T-helper 22 cell (primary cell): ENCODE measurements around the gene SEMA4C.

ENCODE experiments used
- DNase-seq: peaks from one replicate; pipeline ENCODE4 v3.0.0-alpha.2; 2020; ENCODE audit warnings: low read depth

SEMA4C gene

GRCh38 chr2:96842600-96842999, 27.3 kb downstream of the SEMA4C start:
- no peak for DNase-seq

GRCh38 chr2:96841701-96842495, 28.0 kb downstream of the SEMA4C start:
- no peak for DNase-seq

- DNase-seq: no peak
Measured at GRCh38 chr2:96839875-96840850, 29.7 kb downstream of the SEMA4C start.

- peak; percentile 72 for DNase-seq
Measured at GRCh38 chr2:96839293-96839874, 30.5 kb downstream of the SEMA4C start.

GRCh38 chr2:96838345-96839292, 31.3 kb downstream of the SEMA4C start:
- no peak for DNase-seq

- DNase-seq: no peak
Measured at GRCh38 chr2:96837575-96837974, 32.3 kb downstream of the SEMA4C start.

- DNase-seq: no peak
Measured at GRCh38 chr2:96835830-96836229, 34.0 kb downstream of the SEMA4C start.

GRCh38 chr2:96832754-96833507, 36.9 kb downstream of the SEMA4C start:
- DNase-seq: no peak

- no peak for DNase-seq
Measured at GRCh38 chr2:96832408-96832753, 37.5 kb downstream of the SEMA4C start.

- DNase-seq: no peak
Measured at GRCh38 chr2:96831679-96832078, 38.2 kb downstream of the SEMA4C start.

- no peak for DNase-seq
Measured at GRCh38 chr2:96830044-96830562, 39.8 kb downstream of the SEMA4C start.

GRCh38 chr2:96828874-96829273, 41.0 kb downstream of the SEMA4C start:
- no peak for DNase-seq

- DNase-seq: no peak
Measured at GRCh38 chr2:96828436-96828835, 41.4 kb downstream of the SEMA4C start.

GRCh38 chr2:96826546-96827278, 43.2 kb downstream of the SEMA4C start:
- DNase-seq: no peak

- no peak for DNase-seq
Measured at GRCh38 chr2:96825057-96825456, 44.8 kb downstream of the SEMA4C start.

- no peak for DNase-seq
Measured at GRCh38 chr2:96824079-96824870, 45.6 kb downstream of the SEMA4C start.

- no peak for DNase-seq
Measured at GRCh38 chr2:96823198-96823597, 46.7 kb downstream of the SEMA4C start.

- no peak for DNase-seq
Measured at GRCh38 chr2:96822786-96823185, 47.1 kb downstream of the SEMA4C start.

GRCh38 chr2:96821113-96821675, 48.7 kb downstream of the SEMA4C start:
- no peak for DNase-seq
